PC-3 (cell line): ENCODE data around the gene ANK2. TPM values are rescaled to one million over a fixed set of nuclear protein-coding genes. Genes with fewer than 3 reads are reported as not detected.

ENCODE experiments used
- ATAC-seq: fragments of 200-7000 bp; cut with Tn5 transposase; 2 replicates; pipeline ENCODE4 v1.9.1; 2020; ENCODE audit warnings: mild to moderate bottlenecking, moderate library complexity
- BruUV-seq: library from RNA; stranded (reverse); fragments of 400-500 nt; replicated peaks from 2 replicates; lab custom pipeline; 2021; lab: Mats Ljungman, UMichigan
- CTCF ChIA-PET: fragments of 300-600 bp; sonication (Branson Sonifier 250); formaldehyde crosslinking; loops from one replicate; lab custom pipeline; 2022; ENCODE audit warnings: antibody characterized with exemption; lab: Charles Lee
- POLR2A ChIA-PET: fragments of 300-600 bp; sonication (Branson Sonifier 250); formaldehyde crosslinking; loops from one replicate; lab custom pipeline; 2022; ENCODE audit warnings: antibody characterized with exemption; ENCODE audit not compliant: unreplicated experiment; lab: Charles Lee
- DNase-seq: peaks from one replicate; pipeline ENCODE4 v3.0.0-alpha.2; 2015
- H2AFZ ChIP-seq: fragments of 300-600 bp; sonication (generic); 2 replicates; pipeline ENCODE4 v1.6.0; 2016; ENCODE audit warnings: antibody characterized with exemption, low read length
- H3F3A ChIP-seq: fragments of 300-600 bp; sonication (generic); one replicate; pipeline ENCODE4 v1.6.0; 2017; ENCODE audit warnings: antibody characterized with exemption, low read length, control low read depth, mild to moderate bottlenecking; ENCODE audit not compliant: unreplicated experiment
- H3K27ac ChIP-seq: fragments of 300-600 bp; sonication (generic); 2 replicates; pipeline ENCODE4 v1.5.1; 2016; ENCODE audit warnings: mild to moderate bottlenecking, low read length
- H3K27me3 ChIP-seq: fragments of 300-600 bp; sonication (generic); 2 replicates; pipeline ENCODE4 v1.6.1; 2016; ENCODE audit warnings: low read length, mixed read lengths
- H3K36me3 ChIP-seq: fragments of 300-600 bp; sonication (generic); 2 replicates; pipeline ENCODE4 v1.6.1; 2016; ENCODE audit warnings: low read depth, mixed run types, low read length, mixed read lengths
- H3K4me1 ChIP-seq: fragments of 300-600 bp; sonication (generic); 2 replicates; pipeline ENCODE4 v1.5.1; 2016; ENCODE audit warnings: low read length; ENCODE audit not compliant: insufficient read depth
- H3K4me2 ChIP-seq: fragments of 300-600 bp; sonication (generic); 2 replicates; pipeline ENCODE4 v1.6.0; 2016; ENCODE audit warnings: low read length
- H3K4me3 ChIP-seq: fragments of 300-600 bp; sonication (generic); 2 replicates; pipeline ENCODE4 v1.5.1; 2016; ENCODE audit warnings: mild to moderate bottlenecking, low read length, mixed read lengths
- H3K79me2 ChIP-seq: fragments of 300-600 bp; sonication (generic); 2 replicates; pipeline ENCODE4 v1.6.1; 2017; ENCODE audit warnings: low read length, mixed read lengths
- H3K9ac ChIP-seq: fragments of 300-600 bp; sonication (generic); 2 replicates; pipeline ENCODE4 v1.6.0; 2016; ENCODE audit warnings: mild to moderate bottlenecking, low read length
- H3K9me2 ChIP-seq: fragments of 300-600 bp; sonication (generic); replicated peaks from 2 replicates; pipeline ENCODE4 v1.6.1; 2016; ENCODE audit warnings: mixed run types, low read length, mixed read lengths
- H3K9me3 ChIP-seq: fragments of 300-600 bp; sonication (generic); 2 replicates; pipeline ENCODE4 v1.6.1; 2016; ENCODE audit warnings: low read length, mixed read lengths
- H4K20me1 ChIP-seq: fragments of 300-600 bp; sonication (generic); 2 replicates; pipeline ENCODE4 v1.6.1; 2016; ENCODE audit warnings: low read length, mixed read lengths
- CTCF ChIP-seq: fragments of 300-600 bp; sonication (generic); conservative IDR thresholded peaks from 2 replicates; pipeline ENCODE4 v1.5.1; 2017; ENCODE audit warnings: antibody characterized with exemption, low read depth, mild to moderate bottlenecking, low read length
- EZH2 ChIP-seq: fragments of 300-600 bp; sonication (generic); IDR thresholded peaks from one replicate; pipeline ENCODE4 v1.6.1; 2017; ENCODE audit warnings: antibody characterized with exemption, mild to moderate bottlenecking, low read length; ENCODE audit not compliant: unreplicated experiment
- EZH2phosphoT487 ChIP-seq: fragments of 300-600 bp; sonication (generic); IDR thresholded peaks from 2 replicates; pipeline ENCODE4 v1.6.1; 2018; ENCODE audit warnings: mild to moderate bottlenecking, antibody characterized with exemption, low read length, borderline replicate concordance
- intact Hi-C: fragments of 100-400 bp; cut with micrococcal nuclease; formaldehyde crosslinking; loops from 2 replicates; pipeline ENCODE4 v1.9.0; 2023
- total RNA-seq: library from RNA; depleted of rRNA; stranded (reverse); fragments of >200 nt; gene quantifications from 2 replicates; pipeline ENCODE4 v1.2.3, GENCODE V29; 2014

The ANK2 gene
- total RNA-seq, 1 experiment from 2014 or later, result 1.8 TPM

GRCh38 chr4:113405874-113406722 is 356.6 kb downstream of the ANK2 start:
- Histone ChIP-seq H3K9ac (no peak overlapping the region), H3K4me3 (peak overlapping the region; percentile 57), H3K4me2 (peak overlapping the region; percentile 80), H3K36me3 (no peaks in the 10 kb centered on the region), H4K20me1 (no peaks in the 10 kb centered on the region), H3F3A (no peaks in the 10 kb centered on the region), H3K9me3 (no peaks in the 10 kb centered on the region), H2AFZ (peak overlapping the region; percentile 69; the same call in 1 of the 2 replicates), H3K79me2 (no peaks in the 10 kb centered on the region), H3K9me2 (no peaks in the 10 kb centered on the region), H3K27ac (peak overlapping the region; percentile 34), H3K4me1 (peaks cover 25% of the 10 kb centered on the region), H3K27me3 (no peaks in the 10 kb centered on the region)
- POLR2A ChIA-PET, result no interaction called here
- intact Hi-C loops, result no loop called here
- DNase-seq, result no peak
- ATAC-seq, result no peak
- CTCF ChIA-PET, result interaction anchor here (0.5 kb wide), 1 partner anchor 93 kb away, joined by 3 read pairs; no protein-coding TSS in a partner anchor
- BruUV-seq, result no TSS peak
- no peak for TF ChIP-seq EZH2phosphoT487
- TF ChIP-seq CTCF, result no peak
- TF ChIP-seq EZH2, result no peak

GRCh38 chr4:113406723-113407016 is 357.2 kb downstream of the ANK2 start:
- no peaks in the 10 kb centered on the region for H4K20me1 ChIP-seq
- peak overlapping the region; percentile 69 for H2AFZ ChIP-seq
- BruUV-seq, result no TSS peak
- H3K9me2 ChIP-seq, result no peaks in the 10 kb centered on the region
- DNase-seq, result peak; percentile 62
- H3K27me3 ChIP-seq, result no peaks in the 10 kb centered on the region
- ChIA-PET CTCF (interaction anchor here (0.5 kb wide), 1 partner anchor 94 kb away, joined by 3 read pairs; no protein-coding TSS in a partner anchor), POLR2A (no interaction called here)
- H3K9me3 ChIP-seq, result no peaks in the 10 kb centered on the region
- intact Hi-C loops, result no loop called here
- no peak overlapping the region for H3K9ac ChIP-seq
- H3K4me1 ChIP-seq, result peaks cover 25% of the 10 kb centered on the region
- peak overlapping the region; percentile 34 for H3K27ac ChIP-seq
- peak; percentile 22; the same call in 1 of the 2 replicates for ATAC-seq
- no peaks in the 10 kb centered on the region for H3K36me3 ChIP-seq
- H3F3A ChIP-seq, result no peaks in the 10 kb centered on the region
- no peaks in the 10 kb centered on the region for H3K79me2 ChIP-seq
- no peak for TF ChIP-seq EZH2
- TF ChIP-seq CTCF, result no peak
- no peak for TF ChIP-seq EZH2phosphoT487
- peak overlapping the region; percentile 80 for H3K4me2 ChIP-seq
- peak overlapping the region; percentile 57 for H3K4me3 ChIP-seq

- Histone ChIP-seq H3F3A (no peaks in the 10 kb centered on the region), H3K9me2 (no peaks in the 10 kb centered on the region), H3K9me3 (no peaks in the 10 kb centered on the region), H3K27me3 (no peaks in the 10 kb centered on the region), H3K79me2 (no peaks in the 10 kb centered on the region), H3K4me2 (peak overlapping the region; percentile 80), H4K20me1 (no peaks in the 10 kb centered on the region), H3K27ac (peak overlapping the region; percentile 11; the same call in 1 of the 2 replicates), H2AFZ (peak overlapping the region; percentile 69; the same call in 1 of the 2 replicates), H3K4me1 (peaks cover 25% of the 10 kb centered on the region), H3K4me3 (no peak overlapping the region), H3K9ac (no peak overlapping the region), H3K36me3 (no peaks in the 10 kb centered on the region)
- intact Hi-C loops, result no loop called here
- ChIA-PET POLR2A (no interaction called here), CTCF (no interaction called here)
- ATAC-seq (no peak), DNase-seq (no peak)
- TF ChIP-seq EZH2phosphoT487 (no peak), EZH2 (no peak), CTCF (no peak)
- BruUV-seq, result no TSS peak
Measured at GRCh38 chr4:113407409-113407808, 358.0 kb downstream of the ANK2 start.
